Astrocyte of the spinal cord (primary cell): Measurements from ENCODE around the gene C8G.

ENCODE experiments used
- DNase-seq: peaks from one replicate; pipeline ENCODE4 v3.0.0; 2011; ENCODE audit warnings: low read depth, low spot score
- H3K4me3 ChIP-seq: 2 replicates; pipeline ENCODE4 v1.5.1; 2011; ENCODE audit warnings: low read depth, mild to moderate bottlenecking, low read length, moderate library complexity
- CTCF ChIP-seq: IDR thresholded peaks from 2 replicates; pipeline ENCODE4 v1.5.1; 2012; ENCODE audit warnings: low read depth, mild to moderate bottlenecking, low read length, inconsistent platforms
- in situ Hi-C: cut with HindIII; loops from 2 replicates; pipeline ENCODE4 v1.10.0; 2017; ENCODE audit warnings: low sequenced_read_pairs

Gene C8G

GRCh38 chr9:136956604-136957003 is 11.6 kb downstream of the C8G start:
- H3K4me3 ChIP-seq, result no peak overlapping the region
- in situ Hi-C loops, result no loop called here
- no peak for TF ChIP-seq CTCF
- DNase-seq, result no peak

GRCh38 chr9:136957461-136957860 is 12.4 kb downstream of the C8G start:
- no peak for TF ChIP-seq CTCF
- DNase-seq, result no peak
- no peak overlapping the region for H3K4me3 ChIP-seq
- in situ Hi-C loops, result no loop called here

- no peak for TF ChIP-seq CTCF
- no peak overlapping the region for H3K4me3 ChIP-seq
- DNase-seq, result no peak
- in situ Hi-C loops, result no loop called here
Observed at GRCh38 chr9:136957901-136958300, 12.9 kb downstream of the C8G start.

- in situ Hi-C loops, result no loop called here
- no peak overlapping the region for H3K4me3 ChIP-seq
- TF ChIP-seq CTCF, result no peak
Observed at GRCh38 chr9:136958473-136958872, 13.4 kb downstream of the C8G start.

GRCh38 chr9:136958898-136959850 is 14.1 kb downstream of the C8G start:
- in situ Hi-C loops, result no loop called here
- no peak for TF ChIP-seq CTCF
- H3K4me3 ChIP-seq, result no peak overlapping the region
- no peak for DNase-seq

More at GRCh38 chr9:136958473-136958872, 13.4 kb downstream of the C8G start:
- no peak for DNase-seq

GRCh38 chr9:136960212-136960937 is 15.3 kb downstream of the C8G start:
- no peak for TF ChIP-seq CTCF
- H3K4me3 ChIP-seq, result no peak overlapping the region
- DNase-seq, result no peak
- in situ Hi-C loops, result no loop called here
